HL-60 (cell line): ENCODE data around the gene TMEM163.

ENCODE experiments used
- GABPA ChIP-seq: IDR thresholded peaks from 2 replicates; pipeline ENCODE4 v1.6.1; 2012; ENCODE audit warnings: low read depth
- POLR2AphosphoS5 ChIP-seq: IDR thresholded peaks from 2 replicates; pipeline ENCODE4 v1.6.1; 2012; ENCODE audit warnings: low read depth
- REST ChIP-seq: IDR thresholded peaks from 2 replicates; pipeline ENCODE4 v1.6.1; 2012; ENCODE audit warnings: low read depth; ENCODE audit not compliant: insufficient replicate concordance
- SPI1 ChIP-seq: IDR thresholded peaks from 2 replicates; pipeline ENCODE4 v1.6.1; 2012; ENCODE audit warnings: low read depth, mild to moderate bottlenecking, borderline replicate concordance
- TF ChIP-seq, protein P1 (sequence below): IDR thresholded peaks from one replicate; pipeline ENCODE4 v1.5.1; 2011; ENCODE audit warnings: low read length, control low read depth, inconsistent platforms; ENCODE audit not compliant: insufficient read depth

DNA sequence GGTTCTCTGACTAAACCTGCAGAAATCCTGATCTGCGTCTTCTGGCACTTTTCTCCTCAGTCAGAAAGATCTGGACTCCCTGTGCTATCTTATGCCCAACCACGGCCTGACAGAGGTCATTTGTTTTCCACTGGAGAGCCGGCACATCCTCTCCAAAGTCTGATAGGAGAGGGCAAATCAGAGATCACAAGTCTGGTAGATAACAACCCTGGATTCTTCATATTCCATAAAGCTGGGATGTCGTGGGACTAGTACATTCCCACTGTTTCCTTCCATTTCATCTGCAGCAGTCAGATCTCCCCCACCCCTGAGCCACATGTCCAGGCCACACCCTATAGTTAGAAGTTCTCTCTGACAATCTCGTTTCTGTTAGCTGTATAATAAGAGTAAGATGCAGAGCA is 308.0 kb downstream of the TMEM163 start:
- TF ChIP-seq, protein P1, sequence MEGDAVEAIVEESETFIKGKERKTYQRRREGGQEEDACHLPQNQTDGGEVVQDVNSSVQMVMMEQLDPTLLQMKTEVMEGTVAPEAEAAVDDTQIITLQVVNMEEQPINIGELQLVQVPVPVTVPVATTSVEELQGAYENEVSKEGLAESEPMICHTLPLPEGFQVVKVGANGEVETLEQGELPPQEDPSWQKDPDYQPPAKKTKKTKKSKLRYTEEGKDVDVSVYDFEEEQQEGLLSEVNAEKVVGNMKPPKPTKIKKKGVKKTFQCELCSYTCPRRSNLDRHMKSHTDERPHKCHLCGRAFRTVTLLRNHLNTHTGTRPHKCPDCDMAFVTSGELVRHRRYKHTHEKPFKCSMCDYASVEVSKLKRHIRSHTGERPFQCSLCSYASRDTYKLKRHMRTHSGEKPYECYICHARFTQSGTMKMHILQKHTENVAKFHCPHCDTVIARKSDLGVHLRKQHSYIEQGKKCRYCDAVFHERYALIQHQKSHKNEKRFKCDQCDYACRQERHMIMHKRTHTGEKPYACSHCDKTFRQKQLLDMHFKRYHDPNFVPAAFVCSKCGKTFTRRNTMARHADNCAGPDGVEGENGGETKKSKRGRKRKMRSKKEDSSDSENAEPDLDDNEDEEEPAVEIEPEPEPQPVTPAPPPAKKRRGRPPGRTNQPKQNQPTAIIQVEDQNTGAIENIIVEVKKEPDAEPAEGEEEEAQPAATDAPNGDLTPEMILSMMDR = no peak
- no peak for TF ChIP-seq POLR2AphosphoS5
- TF ChIP-seq REST = no peak
- TF ChIP-seq SPI1 = no peak
- TF ChIP-seq GABPA = no peak
